ENCODE measurements around the gene MNX1.
A peak's percentile ranks its signal among the peaks of the same experiment; 100 is the strongest.

The MNX1 gene

DNA sequence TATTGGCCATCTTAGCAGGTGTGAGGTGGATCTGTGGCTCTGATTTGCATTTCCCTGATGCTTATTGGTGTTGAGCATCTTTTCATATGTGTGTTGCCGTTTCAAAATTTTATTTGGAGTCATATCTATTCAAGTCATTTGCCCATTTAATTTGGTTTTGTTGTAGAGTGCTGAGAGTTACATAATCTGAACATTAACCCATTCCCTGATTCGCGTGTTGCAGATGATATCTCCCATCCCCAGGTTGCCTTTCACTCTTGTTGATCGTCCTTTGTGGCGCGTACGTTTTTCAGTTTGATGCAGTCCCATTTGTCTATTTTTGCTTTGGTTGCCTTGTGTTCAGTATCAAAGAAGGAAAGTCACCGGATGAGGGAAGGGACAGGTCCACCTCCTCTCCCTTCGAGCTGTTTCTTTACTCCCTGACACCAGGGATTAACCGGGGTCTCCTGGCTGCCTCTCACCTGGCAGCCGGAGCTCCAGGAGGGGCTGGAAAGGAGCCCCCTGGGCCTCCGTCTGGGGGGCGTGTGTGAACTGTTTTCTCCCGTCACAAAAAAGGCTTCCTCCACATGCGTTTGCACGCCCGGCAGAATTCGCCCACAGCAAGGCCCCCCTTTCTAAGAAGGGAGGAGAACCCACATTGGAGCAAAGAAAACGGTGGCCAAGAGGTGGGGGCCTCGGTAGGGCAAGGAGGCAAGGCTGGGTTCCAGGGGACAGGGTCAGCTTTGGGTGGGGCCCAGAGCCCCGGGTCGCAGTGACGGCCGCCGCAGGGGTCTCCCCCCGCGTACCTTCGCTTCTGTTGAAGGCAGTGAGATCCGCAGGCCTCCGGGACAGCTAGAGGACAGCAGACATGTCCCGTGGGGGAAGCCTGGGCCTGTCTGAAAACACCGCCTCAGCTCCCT lies 8.3 kb downstream of the MNX1 start:
- DNase-seq = no peak

DNA sequence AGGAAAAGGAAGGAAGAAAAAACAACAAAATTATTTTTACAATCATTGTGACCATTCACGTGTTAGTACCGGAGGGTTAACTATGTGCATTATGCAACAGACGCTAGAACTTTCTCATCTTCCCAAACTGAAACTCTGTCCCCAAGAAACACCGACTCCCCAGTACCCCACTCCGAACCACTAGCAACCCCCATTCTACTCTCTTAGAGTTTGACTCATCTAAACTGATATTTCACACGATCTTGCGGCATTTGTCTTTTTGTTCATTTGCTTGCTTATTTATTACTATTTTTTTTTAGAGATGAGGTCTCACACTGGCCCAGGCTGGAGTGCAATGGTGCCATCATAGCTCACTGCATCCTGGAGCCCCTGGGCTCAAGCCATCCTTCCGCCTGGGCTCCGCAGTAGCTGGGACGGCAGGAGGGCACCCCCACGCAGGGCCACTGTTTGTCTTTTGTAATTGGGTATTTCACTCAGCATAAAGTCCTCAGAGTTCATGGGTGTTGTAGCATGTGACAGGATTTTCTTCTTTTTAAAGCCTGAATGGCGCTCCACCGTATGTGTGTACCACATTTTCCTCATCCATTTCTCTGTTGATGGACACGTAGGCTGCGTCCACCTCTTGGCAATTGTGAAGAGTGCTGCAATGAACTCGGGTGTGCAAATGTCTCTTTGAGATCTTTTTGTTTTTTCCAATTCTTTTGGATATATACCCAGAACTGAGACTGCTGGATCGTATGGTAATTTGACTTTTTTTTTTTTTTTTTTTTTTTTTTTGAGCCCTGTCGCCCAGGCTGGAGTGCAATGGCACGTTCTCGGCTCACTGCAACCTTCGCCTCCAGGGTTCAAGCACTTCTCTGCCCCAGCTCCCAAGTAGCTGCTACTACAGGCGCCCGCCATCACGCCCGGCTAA lies 9.5 kb downstream of the MNX1 start:
- no peak for DNase-seq

DNA sequence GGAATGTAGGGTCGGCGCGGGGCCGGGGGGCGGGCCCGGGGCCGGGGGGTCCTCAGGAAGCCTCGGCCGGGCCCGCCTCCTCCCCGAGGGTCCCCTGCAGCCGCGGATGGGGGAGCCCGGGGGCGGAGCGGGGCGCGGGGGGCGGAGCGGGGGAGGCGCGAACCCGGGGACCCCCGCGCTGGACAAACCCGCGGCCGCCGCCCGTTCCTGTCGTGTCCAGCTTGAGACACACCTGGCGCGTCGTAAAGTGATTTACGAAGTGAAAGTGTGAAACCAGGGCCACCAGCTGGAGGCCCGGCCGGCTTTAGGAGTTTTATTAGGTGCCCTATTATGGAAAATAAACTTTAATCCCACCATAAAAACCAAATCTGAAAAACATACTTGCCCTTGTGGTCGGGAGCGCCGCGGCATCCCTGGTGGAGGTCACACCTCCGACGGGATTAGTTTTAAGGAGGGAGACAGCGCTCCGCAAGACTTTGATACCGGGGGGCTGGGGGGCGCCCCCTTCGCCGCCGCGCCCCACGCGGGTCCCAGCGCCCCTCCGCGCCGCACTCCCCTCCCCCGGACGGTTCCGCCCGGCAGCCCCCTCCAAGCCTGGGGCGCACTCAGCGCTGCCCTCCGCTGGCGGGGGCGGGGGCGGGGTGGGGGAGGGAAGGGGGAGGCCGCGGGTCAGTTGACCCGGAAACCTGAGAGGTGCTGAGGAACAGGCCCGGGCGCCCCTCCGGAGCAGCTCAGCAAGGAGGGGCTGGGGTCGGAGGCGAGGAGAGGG lies 10.3 kb downstream of the MNX1 start:
- peak in 1 of 2 experiments; percentile 16 for DNase-seq

DNA sequence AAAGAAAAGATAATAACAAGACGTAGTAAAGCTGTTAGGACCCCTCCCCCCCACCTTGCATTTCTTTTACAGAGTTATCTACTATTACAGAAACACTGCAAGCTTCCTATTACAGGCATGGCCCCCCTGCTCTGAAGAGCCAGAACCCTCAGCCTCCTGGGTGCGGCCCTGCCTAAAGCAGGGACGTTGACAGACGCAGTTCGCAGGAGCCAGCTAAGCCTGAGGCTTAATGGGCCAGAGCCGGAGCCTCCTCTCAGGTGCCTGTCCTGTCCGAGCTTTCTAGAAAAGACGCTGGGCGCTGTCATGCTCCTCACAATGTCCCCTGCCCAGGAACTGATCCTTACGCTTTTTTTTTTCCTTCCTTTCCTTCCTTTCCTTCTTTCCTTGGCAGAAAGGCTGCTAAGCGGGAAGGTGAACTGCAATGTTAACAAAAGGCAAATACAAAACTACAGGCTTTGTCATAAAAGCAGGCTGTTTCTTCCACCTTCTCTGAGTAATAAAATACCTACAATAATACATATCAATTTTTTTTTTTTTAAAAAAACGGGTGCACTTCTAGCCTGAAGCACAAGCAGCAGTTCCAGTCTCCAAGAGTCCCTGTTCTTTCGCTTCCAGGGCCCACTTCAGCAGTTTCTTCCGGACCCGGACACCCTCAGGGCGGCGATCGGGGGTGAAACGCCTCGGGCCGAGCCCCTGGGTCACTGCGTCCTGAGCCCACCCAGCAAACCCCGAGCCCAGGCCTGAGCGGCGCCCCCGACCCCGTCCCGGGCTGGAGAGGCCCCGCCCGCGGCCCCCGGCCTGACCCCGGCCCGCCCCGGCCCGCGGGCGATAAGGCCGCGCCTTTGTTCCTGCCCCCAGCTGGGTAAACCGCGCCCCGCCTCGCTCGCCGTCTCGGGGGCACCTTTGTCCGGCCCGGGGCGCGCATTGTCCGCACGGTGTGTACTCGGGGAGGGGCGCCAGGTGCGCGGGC lies 11.2 kb downstream of the MNX1 start:
- no peak for DNase-seq

GRCh38 chr7:156994417-156994816 lies 16.0 kb downstream of the MNX1 start:
- no peak for DNase-seq

- no peak for DNase-seq
Measured at GRCh38 chr7:156993925-156994235, 16.6 kb downstream of the MNX1 start.

- DNase-seq = no peak
Measured at GRCh38 chr7:156993021-156993924, 17.2 kb downstream of the MNX1 start.

DNA sequence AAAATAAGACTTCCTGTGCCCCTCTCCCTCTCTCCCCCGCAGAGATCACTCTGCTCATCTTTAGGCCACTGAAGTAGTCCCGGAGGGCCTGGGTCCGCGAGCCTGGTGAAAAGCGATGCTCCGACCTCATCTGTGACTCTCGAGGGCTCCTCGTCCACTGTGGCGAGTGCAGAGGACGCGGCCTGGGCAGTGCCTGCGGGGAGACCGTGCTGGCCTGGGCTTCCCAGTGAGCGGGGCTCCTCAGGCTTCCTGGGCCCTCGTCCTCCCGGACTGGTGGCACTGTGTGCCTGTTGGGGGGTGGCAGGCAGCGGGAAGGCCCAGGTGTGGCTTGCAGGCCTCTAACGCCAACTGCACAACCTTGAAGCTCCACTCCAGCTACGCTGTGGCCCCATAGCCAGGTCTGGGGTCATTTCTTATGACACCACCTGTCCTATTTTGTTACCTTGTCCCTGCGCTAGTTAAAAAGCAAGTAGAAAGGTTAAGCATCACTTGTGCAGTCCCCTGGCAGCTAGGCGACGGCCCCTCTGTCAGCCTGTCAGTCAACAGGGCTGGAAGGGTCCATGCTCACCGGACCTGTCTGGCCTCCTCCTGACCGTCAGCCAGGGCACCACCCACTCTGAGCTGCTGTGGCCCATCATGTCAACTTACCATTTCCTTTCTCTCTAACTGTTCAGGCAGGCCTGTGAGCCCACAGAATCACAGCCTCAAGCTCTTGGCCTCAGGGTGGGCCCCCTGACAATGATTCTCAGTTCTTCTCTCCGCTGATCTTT lies 20.5 kb downstream of the MNX1 start:
- no peak for DNase-seq

DNA sequence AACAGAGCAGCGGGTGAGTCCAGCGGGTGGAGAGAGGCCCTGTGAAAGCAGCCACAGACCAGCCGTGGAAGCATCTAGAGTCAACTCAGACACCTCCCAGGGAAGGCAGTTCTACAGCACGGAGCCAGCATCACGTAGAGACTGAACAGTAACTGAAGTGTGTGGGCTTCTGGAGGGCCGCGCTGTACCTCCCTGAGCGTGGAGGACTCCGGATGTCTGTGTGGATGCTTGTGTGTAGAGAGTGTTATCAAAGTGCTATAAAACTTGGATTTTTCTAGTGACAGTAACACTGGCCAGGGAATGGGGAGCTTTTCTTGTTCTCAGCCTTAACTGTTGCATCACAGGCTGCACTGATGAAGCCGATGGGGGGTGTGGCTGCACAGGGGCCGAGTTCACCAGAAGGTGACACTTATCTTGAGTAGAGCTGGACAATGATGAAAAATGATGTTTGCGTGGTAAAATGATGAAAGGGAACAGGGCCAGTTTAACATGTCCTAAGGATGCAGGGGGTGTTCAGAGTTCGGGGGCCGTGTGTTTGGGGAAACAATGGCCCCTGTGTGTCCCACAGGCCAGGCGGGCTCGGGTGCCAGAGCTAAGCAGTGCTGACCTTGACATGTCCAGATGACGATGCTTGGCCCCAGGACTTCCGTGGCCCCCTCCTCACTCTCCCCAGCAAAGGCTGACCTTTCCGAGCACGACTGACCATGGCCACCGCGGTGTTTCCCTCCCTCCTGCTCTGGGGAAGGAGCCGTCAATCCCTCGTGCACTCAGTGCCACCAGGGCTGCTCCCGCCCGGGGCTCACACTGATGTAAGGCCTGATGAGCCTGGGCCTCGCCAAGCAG lies 21.9 kb downstream of the MNX1 start:
- no peak for DNase-seq

- DNase-seq = no peak
Measured at GRCh38 chr7:156986378-156986777, 24.1 kb downstream of the MNX1 start.

- DNase-seq = no peak
Measured at GRCh38 chr7:156985101-156985992, 25.1 kb downstream of the MNX1 start.

DNA sequence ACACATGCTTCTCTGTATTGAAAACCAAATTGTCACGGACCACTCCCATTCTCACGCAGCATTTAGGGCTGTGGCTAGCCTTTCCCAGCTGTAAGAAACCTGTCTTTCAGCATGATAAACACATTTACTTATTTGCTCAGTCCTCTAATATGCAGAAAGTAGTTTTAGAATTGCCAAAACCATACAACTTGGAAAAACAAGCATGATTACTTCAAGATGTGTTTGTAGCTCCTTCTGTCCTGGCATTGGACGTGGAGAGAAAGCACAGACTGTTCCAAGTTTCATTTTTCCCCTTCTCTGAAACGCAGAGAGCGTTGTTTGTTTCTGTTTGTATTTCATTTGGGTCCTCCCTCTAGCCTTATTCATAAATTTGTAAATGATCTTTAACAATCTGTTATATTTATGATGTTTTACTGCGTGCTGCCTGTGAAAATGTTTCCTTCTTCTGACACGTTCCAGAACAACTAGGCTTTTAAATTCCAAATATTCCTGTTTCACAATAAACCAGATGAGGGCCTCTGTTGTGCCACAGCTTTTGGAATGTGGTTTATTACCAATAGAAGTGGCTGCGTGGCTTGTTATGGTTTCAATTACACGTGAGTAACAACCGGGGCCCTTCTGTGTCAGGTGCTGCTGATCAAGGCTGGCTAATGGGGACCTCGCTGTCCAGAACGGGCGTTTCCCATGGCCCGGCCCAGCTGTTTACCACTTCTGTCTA lies 26.1 kb downstream of the MNX1 start:
- DNase-seq = no peak

DNA sequence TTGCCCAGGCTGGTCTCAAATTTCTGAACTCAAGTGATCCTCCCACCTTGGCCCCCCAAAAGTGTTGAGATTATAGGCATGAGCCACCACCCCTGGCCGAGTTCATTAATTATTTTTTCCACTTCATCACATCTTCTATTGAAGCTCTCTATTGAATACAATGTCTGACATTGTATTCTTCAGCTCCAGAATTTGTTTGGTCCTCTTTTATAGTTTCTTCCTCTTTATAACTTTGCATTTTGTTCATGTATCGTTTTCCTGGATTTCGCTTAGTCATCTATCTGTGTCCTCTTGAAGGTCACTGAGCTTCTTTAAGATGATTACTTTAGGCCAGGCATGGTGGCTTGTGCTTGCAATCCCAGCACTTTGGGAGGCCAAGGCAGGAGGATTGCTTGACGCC lies 30.8 kb downstream of the MNX1 start:
- no peak for DNase-seq

DNA sequence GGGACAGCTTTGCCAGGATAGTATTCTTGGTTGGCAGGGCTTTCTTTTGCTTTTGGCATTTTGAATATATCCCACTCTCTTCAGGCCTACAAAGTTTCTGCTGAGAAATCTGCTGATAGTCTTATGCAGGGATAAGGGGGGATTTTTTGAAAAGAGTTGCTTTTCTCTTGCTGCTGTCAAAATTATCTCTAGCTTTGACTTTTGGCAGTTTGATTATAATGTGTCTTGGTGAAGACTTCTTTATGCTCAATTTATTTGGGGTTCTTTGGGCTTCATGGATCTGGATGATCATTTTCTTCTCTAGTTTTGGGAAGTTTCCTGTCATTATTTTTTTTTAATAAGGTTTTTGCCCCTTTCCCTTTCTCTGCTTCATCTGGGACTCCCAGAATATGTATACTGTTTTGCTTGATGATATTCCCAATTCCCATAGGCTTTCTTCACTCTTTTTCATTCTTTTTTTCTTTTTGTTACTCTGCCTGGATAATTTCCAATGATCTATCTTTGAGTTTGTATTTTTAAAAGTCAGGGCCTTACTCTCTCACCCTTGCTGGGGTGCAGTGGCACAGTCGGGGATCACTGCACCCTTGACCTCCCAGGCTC lies 31.4 kb downstream of the MNX1 start:
- DNase-seq = no peak

- DNase-seq = no peak
Measured at GRCh38 chr7:156975620-156976019, 34.8 kb downstream of the MNX1 start.

DNA sequence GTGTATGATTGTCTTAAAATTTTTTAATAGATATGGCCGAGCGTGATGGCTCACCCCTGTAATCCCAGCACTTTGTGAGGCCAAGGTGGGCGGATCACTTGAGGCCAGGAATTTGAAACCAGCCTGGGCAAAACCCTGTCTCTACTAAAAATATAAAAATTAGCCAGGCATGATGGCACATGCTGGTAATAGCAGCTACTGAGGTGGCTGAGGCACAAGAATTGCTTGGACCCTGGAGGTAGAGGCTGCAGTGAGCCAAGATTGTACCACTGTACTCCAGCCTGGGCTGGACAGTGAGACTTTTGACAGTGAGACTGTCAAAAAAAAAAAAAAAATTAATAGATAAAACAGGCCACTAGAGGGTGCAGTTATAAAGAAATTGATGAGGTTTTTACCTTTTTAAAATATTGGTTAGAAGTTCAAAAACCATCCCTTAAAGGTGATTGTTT lies 40.5 kb downstream of the MNX1 start:
- no peak for DNase-seq

- DNase-seq = no peak
Measured at GRCh38 chr7:156968183-156968582, 42.3 kb downstream of the MNX1 start.
